NOMO-1 (cell line): ENCODE measurements around the gene SPTBN1.
"Not testable (repeated sequence)": the region's sequence is repeated elsewhere in the genome, so short reads cannot be mapped to it uniquely, and the experiment has no call there.

Experiments used
- DNase-seq, 2 experiments: peaks; one replicate each; lab custom pipeline; 2025; ENCODE audit not compliant: unreplicated experiment in 2 of 2; lab: John Stamatoyannopoulos, UW

Gene SPTBN1

DNA sequence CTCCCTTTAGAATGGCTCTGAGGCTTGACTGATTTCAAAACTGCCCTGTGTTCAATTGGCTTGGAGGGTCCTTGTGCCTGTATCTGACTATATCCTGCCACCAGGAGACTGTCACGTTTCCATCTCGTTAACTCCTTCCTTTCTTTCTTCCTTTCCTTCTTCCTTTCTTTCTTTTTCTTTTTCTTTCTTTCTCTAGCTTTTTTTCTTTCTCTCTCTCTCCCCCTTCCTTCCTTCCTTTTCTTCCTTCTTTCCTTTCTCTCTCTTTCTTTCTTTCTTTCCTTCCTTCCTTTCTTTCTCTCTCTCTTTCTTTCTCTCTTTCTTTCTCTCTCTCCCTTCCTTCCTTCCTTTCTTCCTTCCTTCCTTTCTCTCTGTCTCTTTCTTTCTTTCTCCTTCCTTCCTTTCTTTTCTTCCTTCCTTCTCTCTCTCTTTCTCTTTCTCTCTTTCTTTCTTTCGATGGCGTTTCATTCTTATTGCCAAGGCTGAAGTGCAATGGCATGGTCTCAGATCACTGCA is 229.2 kb downstream of the SPTBN1 start:
- DNase-seq = no peak

DNA sequence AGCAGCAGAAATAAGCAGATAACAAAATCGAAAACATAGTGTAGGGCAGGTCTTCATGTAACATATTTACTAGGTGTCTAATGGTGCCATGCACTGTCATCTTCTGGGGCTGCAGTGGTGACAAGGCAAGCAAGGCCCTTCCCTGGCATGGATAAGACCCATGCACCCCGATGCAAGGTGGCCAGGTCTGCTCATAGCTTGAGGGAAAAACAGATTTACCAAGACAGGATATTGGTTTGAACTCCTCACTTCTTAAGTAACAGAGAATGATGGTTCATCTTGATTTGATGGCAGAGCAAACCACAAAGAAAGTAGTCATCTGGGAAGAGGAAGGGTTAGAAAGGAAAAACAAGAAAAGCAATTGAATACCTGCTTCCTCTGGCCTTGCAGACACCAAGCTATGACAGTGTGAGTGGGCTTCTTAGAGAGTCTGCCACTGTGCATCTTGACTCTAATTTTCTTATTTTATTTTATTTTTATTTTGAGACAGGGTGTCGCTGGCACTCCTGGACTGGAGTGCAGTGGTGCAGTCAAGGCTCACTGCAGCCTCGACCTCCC is 231.5 kb downstream of the SPTBN1 start:
- no peak for DNase-seq

DNA sequence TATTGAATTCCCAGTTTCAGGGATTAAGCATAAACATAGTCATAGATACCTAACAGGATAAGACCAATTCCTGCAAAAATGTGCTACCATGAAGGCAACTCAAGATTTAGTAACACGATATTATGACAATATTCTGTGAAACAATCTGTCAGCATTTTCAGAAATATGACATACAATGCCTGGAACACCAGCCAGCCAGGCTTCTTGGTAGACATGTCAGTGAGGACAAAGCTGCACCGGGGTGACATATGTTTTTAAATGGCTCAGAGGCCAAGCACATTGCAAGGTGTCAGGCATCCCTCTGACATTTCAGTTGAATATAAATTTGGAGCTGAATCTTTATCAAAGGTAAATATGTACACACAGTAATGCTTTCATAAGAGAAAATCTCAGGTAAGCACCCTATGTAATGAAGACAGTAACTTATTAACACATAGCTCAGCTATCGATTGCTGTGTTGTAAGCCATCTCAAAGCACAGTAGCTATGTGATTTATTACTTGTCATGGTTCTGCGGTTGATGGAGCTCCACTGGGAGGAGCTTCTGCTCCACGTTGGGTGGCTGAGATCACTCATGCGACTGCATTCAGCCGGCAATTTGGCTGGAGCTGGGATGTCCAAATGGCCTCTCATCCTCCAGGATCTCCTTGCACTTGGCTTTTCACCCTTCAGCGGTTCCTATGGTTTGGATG is 235.5 kb downstream of the SPTBN1 start:
- DNase-seq = peak; percentile 9 to 72

DNA sequence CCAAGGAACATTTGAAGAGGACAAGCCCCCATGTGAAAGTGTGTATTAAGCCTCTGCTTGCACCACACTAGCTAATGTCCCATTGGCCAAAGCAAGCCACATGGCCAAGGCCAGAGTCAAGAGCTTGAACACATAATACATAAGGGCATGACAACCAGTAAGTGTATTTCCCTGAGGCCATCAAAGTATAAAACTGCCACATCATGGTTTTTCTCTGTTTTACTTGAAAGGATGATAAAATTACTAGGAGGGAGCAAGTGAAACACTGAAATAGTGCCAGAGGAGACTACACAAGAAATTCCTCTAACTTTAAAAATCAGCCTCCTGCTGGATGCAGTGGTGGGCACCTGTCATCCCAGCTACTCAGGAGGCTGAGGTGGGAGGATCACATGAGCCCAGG is 236.4 kb downstream of the SPTBN1 start:
- no peak for DNase-seq

GRCh38 chr2:54695378-54695777 is 239.3 kb downstream of the SPTBN1 start:
- no peak for DNase-seq

GRCh38 chr2:54697934-54698333 is 241.8 kb downstream of the SPTBN1 start:
- no peak for DNase-seq

DNA sequence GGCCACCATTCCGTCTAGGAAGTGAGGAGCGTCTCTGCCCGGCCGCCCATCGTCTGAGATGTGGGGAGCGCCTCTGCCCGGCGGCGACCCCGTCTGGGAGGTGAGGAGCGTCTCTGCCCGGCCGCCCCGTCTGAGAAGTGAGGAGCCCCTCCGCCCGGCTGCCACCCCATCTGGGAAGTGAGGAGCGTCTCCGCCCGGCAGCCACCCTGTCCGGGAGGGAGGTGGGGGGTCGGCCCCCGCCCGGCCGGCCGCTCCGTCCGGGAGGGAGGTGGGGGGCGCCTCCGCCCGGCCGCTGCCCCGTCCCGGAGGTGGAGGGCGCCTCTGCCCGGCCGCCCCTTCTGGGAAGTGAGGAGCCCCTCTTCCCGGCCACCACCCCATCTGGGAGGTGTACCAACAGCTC is 242.8 kb downstream of the SPTBN1 start:
- DNase-seq = not testable (repeated sequence)

GRCh38 chr2:54699665-54700064 is 243.5 kb downstream of the SPTBN1 start:
- no peak for DNase-seq

- DNase-seq = no peak
These were observed 244.9 kb downstream of the SPTBN1 start for GRCh38 chr2:54701029-54701428.

DNA sequence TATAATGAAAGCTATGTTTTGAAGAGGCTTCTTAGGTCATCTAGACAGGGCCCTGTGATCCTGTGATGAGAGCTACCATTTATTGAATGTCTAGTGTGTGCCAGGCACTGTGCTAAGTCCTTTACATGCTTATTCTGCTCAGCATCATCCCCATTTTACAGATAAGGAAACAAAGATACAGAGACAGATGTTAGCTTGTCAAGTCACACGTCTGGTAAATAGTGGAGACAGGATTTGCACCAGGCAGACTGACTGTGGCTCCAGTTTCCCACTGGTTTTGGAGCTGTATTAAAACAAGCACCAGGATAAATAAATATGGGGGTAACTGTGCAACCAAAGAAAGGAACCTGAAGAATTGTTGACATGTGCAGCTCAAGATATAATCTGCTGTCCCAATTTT is 248.1 kb downstream of the SPTBN1 start:
- no peak for DNase-seq

DNA sequence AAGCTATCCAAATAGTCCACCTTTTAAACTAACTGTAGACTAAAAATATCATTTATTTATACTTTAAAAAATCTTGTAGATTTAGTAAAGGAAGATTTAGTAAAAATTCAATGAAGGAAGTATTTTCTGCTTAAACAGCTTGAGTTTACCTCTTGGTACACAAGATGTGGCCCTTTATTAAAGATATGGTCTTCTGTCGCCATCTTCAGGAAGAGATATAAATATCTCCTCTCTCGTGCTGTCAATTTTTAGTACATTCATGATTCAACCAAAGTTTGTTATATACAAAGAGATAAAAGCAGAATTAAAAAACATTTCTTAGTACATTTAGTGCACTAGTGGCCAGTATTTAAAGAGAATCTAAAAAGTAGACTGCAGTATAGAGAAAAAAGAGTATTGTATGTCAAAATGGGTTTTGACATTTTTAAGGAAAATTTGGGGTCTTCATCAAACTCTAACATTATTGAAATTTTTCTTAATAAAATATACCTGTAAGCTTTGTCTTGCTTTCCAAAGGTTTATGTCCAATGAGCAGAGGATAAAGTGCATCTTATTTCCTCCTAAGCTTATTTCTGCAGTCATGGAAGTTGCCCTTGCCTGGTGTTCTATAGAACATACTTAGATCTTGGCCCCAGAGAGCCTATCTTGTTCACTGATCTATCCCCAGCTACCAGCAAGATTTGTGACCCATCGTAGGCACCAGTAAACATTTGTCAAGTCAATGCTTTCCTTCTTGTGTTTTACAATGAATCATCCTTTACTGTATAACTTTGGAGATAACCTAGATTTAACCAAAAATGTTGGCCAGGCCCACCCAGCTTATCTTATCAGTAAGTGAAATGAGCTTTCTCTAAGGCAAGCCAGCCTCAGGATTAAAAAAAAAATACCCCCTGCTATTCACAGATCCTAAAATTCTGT is 248.8 kb downstream of the SPTBN1 start:
- DNase-seq = peak; percentile 23 to 72

GRCh38 chr2:54706622-54707021 is 250.5 kb downstream of the SPTBN1 start:
- DNase-seq = no peak

- DNase-seq = no peak
These were observed 252.6 kb downstream of the SPTBN1 start for GRCh38 chr2:54708584-54709335.

GRCh38 chr2:54709336-54709809 is 253.2 kb downstream of the SPTBN1 start:
- no peak for DNase-seq

GRCh38 chr2:54710216-54710615 is 254.1 kb downstream of the SPTBN1 start:
- DNase-seq = no peak

DNA sequence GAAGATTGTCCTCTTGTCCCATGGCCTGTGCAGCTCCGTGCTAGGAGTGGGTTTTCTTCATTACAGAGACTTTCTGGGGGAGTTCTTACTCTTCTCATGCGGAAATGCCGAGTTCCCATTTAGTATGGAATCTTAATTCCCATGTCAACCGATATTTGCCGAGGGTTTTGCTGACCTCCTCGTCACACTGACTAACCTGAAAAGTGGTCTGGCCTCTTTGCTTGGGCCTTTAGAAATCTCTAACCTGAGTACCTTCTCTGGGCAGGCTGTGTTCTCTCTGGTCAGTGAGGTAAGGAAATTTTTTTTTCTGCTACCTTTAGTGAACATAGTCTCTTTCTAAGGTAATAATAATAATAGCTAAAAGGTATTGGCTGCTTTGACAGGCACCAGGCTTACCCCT is 256.4 kb downstream of the SPTBN1 start:
- no peak for DNase-seq

DNA sequence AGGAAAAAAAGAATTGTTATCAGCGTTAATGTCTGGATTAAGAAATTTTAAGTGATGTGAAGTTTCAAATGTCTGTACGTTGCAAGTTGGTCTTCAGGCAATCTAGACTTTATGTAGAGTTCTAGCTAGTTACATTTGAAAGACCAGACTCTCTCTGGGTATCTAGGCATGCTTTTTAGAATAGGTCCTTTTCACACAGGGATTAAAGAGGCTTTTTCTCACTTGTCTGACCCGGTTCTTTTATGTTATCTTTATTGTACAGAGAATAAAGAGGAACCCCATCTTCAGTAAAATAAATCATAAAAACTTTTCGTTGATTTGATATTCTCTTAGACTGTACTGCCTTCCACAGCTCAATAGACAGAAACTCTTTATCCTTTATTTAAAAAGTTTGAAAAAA is 258.9 kb downstream of the SPTBN1 start:
- no peak for DNase-seq

- DNase-seq = peak in 1 of 2 experiments; percentile 36
These were observed 260.2 kb downstream of the SPTBN1 start for GRCh38 chr2:54716375-54716774.

DNA sequence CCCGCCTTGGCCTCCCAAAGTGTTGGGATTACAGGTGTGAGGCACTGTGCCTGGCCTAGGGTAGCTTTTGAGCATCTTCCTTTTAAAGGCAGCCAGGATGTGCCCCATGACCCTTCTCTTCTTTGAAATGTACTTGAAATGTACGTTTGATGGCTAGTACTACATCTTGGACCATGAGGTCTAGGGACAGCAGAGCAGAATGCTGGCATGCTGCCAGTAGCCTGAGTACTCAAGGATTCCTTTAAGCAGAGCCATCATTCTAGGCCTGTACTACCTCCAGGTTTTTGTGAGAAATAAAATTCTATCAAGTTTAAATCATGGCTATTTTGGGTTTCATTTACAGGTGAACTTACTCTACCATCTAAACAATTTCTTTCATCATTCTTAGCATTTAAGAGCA is 264.4 kb downstream of the SPTBN1 start:
- DNase-seq = no peak
